NT2/D1 (cell line): ENCODE results near the gene ABCB9.
A peak's percentile ranks its signal among the peaks of the same experiment; 100 is the strongest.

Source experiments
- DNase-seq: peaks from one replicate; pipeline ENCODE4 v3.0.0-alpha.2; 2011; ENCODE audit warnings: low read depth, low spot score
- H3K27me3 ChIP-seq: 2 replicates; pipeline ENCODE4 v1.6.0; 2011; ENCODE audit warnings: mild to moderate bottlenecking; ENCODE audit not compliant: insufficient read length, insufficient read depth
- H3K36me3 ChIP-seq: 2 replicates; pipeline ENCODE4 v1.6.1; 2011; ENCODE audit warnings: mild to moderate bottlenecking, low read length, mixed read lengths; ENCODE audit not compliant: insufficient read depth, insufficient read length
- H3K4me1 ChIP-seq: 2 replicates; pipeline ENCODE4 v1.5.1; 2011; ENCODE audit not compliant: insufficient read depth, insufficient read length
- H3K4me3 ChIP-seq: 2 replicates; pipeline ENCODE4 v1.5.1; 2011; ENCODE audit warnings: low read depth; ENCODE audit not compliant: insufficient read length
- H3K9ac ChIP-seq: 2 replicates; pipeline ENCODE4 v1.6.0; 2011; ENCODE audit warnings: low read depth; ENCODE audit not compliant: insufficient read length
- H3K9me3 ChIP-seq: 2 replicates; pipeline ENCODE4 v1.5.1; 2011; ENCODE audit warnings: mild to moderate bottlenecking, low read length; ENCODE audit not compliant: insufficient read depth
- SUZ12 ChIP-seq: IDR thresholded peaks from 2 replicates; pipeline ENCODE4 v1.6.1; 2011; ENCODE audit not compliant: insufficient read length, insufficient read depth; ENCODE audit errors: extremely low read depth
- YY1 ChIP-seq: IDR thresholded peaks from 2 replicates; pipeline ENCODE4 v1.6.1; 2011; ENCODE audit not compliant: insufficient read length, insufficient read depth
- ZNF274 ChIP-seq: IDR thresholded peaks from 2 replicates; pipeline ENCODE4 v1.6.1; 2011; ENCODE audit warnings: mild to moderate bottlenecking, low read depth, low read length

Gene ABCB9

GRCh38 chr12:122980183-122981035 is 14.1 kb upstream of the ABCB9 start, which contains the start of gene ARL6IP4:
TSS of gene ARL6IP4 (plus strand) at chr12:122980681. CDS start at chr12:122981140, 459 bp downstream.
- peak within 1 kb of the TSS; percentile 94 for H3K4me3 ChIP-seq
- TF ChIP-seq YY1: no peak
- no peak for TF ChIP-seq ZNF274
- DNase-seq: peak; percentile 47
- no peaks in the 10 kb centered on the region for H3K9me3 ChIP-seq
- H3K36me3 ChIP-seq: peaks cover 68% of the 10 kb centered on the region
- H3K9ac ChIP-seq: peak within 1 kb of the TSS; percentile 97
- H3K4me1 ChIP-seq: peaks cover 32% of the 10 kb centered on the region
- no peaks in the 10 kb centered on the region for H3K27me3 ChIP-seq

GRCh38 chr12:122979908-122980182 is 13.6 kb upstream of the ABCB9 start:
- peaks cover 62% of the 10 kb centered on the region for H3K36me3 ChIP-seq
- no peaks in the 10 kb centered on the region for H3K9me3 ChIP-seq
- no peak for TF ChIP-seq YY1
- TF ChIP-seq SUZ12: no peak
- TF ChIP-seq ZNF274: no peak
- no peak for DNase-seq
- peak overlapping the region; percentile 94 for H3K4me3 ChIP-seq
- no peaks in the 10 kb centered on the region for H3K27me3 ChIP-seq
- peak overlapping the region; percentile 97 for H3K9ac ChIP-seq
- peaks cover 32% of the 10 kb centered on the region for H3K4me1 ChIP-seq

- Histone ChIP-seq H3K9me3 (no peaks in the 10 kb centered on the region), H3K9ac (peak overlapping the region; percentile 97), H3K36me3 (peaks cover 56% of the 10 kb centered on the region), H3K27me3 (no peaks in the 10 kb centered on the region), H3K4me1 (peaks cover 29% of the 10 kb centered on the region), H3K4me3 (peak overlapping the region; percentile 13)
- DNase-seq: no peak
- no peak for TF ChIP-seq YY1
- no peak for TF ChIP-seq SUZ12
- TF ChIP-seq ZNF274: no peak
Measured at GRCh38 chr12:122979001-122979907, 13.0 kb upstream of the ABCB9 start.

- no peak for DNase-seq
- TF ChIP-seq YY1 (no peak), SUZ12 (no peak), ZNF274 (no peak)
- peak overlapping the region; percentile 27 for H3K9ac ChIP-seq
- H3K4me3 ChIP-seq: no peak overlapping the region
- H3K4me1 ChIP-seq: peaks cover 24% of the 10 kb centered on the region
- H3K27me3 ChIP-seq: no peaks in the 10 kb centered on the region
- H3K36me3 ChIP-seq: peaks cover 50% of the 10 kb centered on the region
- no peaks in the 10 kb centered on the region for H3K9me3 ChIP-seq
Measured at GRCh38 chr12:122978507-122978955, 12.3 kb upstream of the ABCB9 start.

GRCh38 chr12:122977655-122978392 is 11.6 kb upstream of the ABCB9 start:
- no peak for TF ChIP-seq ZNF274
- TF ChIP-seq YY1: no peak
- Histone ChIP-seq H3K9ac (no peak overlapping the region), H3K36me3 (peaks cover 43% of the 10 kb centered on the region), H3K27me3 (no peaks in the 10 kb centered on the region), H3K4me3 (no peak overlapping the region), H3K9me3 (no peaks in the 10 kb centered on the region), H3K4me1 (peaks cover 20% of the 10 kb centered on the region)
- no peak for DNase-seq

GRCh38 chr12:122977153-122977552 is 10.9 kb upstream of the ABCB9 start:
- DNase-seq: no peak

GRCh38 chr12:122976648-122976975 is 10.3 kb upstream of the ABCB9 start:
- Histone ChIP-seq H3K4me3 (no peak overlapping the region), H3K4me1 (peaks cover 10% of the 10 kb centered on the region), H3K9me3 (no peaks in the 10 kb centered on the region), H3K9ac (peak overlapping the region; percentile 23), H3K27me3 (no peaks in the 10 kb centered on the region), H3K36me3 (peaks cover 31% of the 10 kb centered on the region)
- no peak for DNase-seq
- TF ChIP-seq SUZ12 (no peak), ZNF274 (no peak), YY1 (no peak)

More at GRCh38 chr12:122977153-122977552, 10.9 kb upstream of the ABCB9 start:
- Histone ChIP-seq H3K4me3 (no peak overlapping the region), H3K9me3 (no peaks in the 10 kb centered on the region), H3K27me3 (no peaks in the 10 kb centered on the region), H3K4me1 (peaks cover 15% of the 10 kb centered on the region), H3K9ac (peak overlapping the region; percentile 23), H3K36me3 (peaks cover 36% of the 10 kb centered on the region)
- TF ChIP-seq ZNF274: no peak
- no peak for TF ChIP-seq SUZ12
- no peak for TF ChIP-seq YY1
